Activated naive CD4-positive, alpha-beta T cell treated with anti-CD3 and anti-CD28 coated beads, Interleukin-2, amount 50 U/mL, for 72 hours (primary cell): ENCODE data around the gene PDGFRB. TPM values are rescaled to one million over a fixed set of nuclear protein-coding genes. Genes with fewer than 3 reads are reported as not detected.

Experiments used
- ATAC-seq, 2 donors: fragments of 150-1000 bp; cut with Tn5 transposase; 2 replicates each; pipeline ENCODE4 v1.10.0; 2021; ENCODE audit warnings: mild to moderate bottlenecking in 2 of 2, moderate library complexity in 2 of 2
- DNase-seq, 2 donors: peaks; one replicate each; pipeline ENCODE4 v3.0.0; 2021 to 2022; ENCODE audit warnings: low spot score in 2 of 2
- H3K27ac Mint-ChIP-seq, 2 donors: one replicate each; pipeline ENCODE4 v1.8.0; 2022; ENCODE audit warnings: mild to moderate bottlenecking in 2 of 2, mixed read lengths in 2 of 2
- H3K36me3 Mint-ChIP-seq, 2 donors: one replicate each; pipeline ENCODE4 v1.8.0; 2022; ENCODE audit warnings: mixed read lengths in 2 of 2
- H3K9me3 Mint-ChIP-seq, 2 donors: one replicate each; pipeline ENCODE4 v1.8.0; 2022; ENCODE audit warnings: mixed read lengths in 2 of 2
- total RNA-seq, 2 donors: library from RNA; stranded (reverse); gene quantifications; one replicate each; pipeline ENCODE4 v1.2.3, GENCODE V29; 2022

The PDGFRB gene
- total RNA-seq, 2 donors from 2014 or later = 0.64 to 0.89 TPM

DNA sequence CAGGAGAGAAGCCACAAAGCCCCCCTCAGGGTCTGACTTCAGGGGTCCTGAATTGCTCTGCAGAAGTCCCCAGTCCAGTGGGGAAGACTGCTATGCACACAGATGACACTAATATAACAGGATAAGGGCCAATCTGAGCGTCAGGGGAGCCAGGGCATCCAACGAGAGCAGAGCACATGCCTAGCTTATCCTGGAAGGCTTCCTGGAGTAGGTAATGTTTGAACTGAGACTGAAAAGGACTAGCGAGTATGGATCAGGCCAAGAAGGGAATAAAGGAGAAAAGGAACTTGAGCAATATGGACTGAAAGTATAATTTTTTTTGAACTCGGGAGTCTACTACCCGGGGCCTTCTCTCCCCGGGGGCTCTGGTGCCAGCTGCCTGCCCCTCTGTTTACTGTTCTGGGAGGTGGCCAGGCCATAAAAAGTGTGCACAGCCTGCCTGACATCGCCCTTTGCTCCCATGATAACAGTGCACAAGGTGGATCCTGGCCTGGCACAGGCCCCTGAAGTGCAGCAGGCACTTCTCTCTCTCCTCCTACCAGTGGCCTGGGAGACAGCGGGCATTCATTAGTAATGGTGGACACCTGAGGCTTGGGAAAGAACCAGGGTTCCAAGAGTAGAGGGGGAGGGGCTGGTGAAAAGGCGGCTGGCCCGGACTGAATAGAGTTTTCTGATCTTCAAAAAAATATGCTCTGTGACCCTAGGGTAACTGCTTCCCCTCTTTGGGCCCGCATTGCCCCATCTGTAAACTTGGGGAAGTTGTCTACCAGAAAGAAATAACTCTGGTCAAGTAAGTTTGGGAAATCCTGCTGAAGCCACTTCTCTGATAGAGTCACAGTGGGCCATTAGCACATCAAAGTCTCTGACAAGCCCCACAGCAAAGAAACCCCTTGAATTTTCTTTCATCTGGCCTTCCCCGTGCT is 29.6 kb upstream of the PDGFRB start:
- ATAC-seq = no peak
- Mint-ChIP-seq H3K36me3 (no peaks in the 10 kb centered on the region), H3K27ac (no peak overlapping the region), H3K9me3 (no peaks in the 10 kb centered on the region)
- no peak for DNase-seq

DNA sequence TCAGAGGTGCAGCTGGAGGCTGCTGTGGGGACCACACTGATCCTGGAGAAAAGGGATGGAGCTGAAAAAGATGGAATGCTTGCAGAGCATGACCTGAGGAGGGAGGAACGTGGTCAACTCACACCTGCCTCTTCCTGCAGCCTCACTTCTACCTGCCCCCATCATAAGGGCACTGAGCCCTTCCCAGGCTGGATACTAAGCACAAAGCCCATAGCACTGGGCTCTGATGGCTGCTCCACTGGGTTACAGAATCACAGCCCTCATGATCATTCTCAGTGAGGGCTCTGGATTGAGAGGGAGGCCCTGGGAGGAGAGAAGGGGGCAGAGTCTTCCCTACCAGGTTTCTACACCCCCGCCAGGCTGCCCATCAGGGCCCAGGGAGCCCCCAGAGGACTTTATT is 28.4 kb upstream of the PDGFRB start:
- Mint-ChIP-seq H3K36me3 (no peaks in the 10 kb centered on the region), H3K9me3 (no peaks in the 10 kb centered on the region), H3K27ac (no peak overlapping the region)
- no peak for ATAC-seq
- no peak for DNase-seq

DNA sequence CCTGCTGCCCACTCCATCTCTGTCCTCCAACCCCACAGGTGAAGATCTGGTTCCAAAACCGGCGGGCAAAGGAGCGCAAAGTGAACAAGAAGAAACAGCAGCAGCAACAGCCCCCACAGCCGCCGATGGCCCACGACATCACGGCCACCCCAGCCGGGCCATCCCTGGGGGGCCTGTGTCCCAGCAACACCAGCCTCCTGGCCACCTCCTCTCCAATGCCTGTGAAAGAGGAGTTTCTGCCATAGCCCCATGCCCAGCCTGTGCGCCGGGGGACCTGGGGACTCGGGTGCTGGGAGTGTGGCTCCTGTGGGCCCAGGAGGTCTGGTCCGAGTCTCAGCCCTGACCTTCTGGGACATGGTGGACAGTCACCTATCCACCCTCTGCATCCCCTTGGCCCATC is 27.8 kb upstream of the PDGFRB start:
- DNase-seq = no peak
- Mint-ChIP-seq H3K27ac (no peak overlapping the region), H3K9me3 (no peaks in the 10 kb centered on the region), H3K36me3 (no peaks in the 10 kb centered on the region)
- ATAC-seq = no peak

DNA sequence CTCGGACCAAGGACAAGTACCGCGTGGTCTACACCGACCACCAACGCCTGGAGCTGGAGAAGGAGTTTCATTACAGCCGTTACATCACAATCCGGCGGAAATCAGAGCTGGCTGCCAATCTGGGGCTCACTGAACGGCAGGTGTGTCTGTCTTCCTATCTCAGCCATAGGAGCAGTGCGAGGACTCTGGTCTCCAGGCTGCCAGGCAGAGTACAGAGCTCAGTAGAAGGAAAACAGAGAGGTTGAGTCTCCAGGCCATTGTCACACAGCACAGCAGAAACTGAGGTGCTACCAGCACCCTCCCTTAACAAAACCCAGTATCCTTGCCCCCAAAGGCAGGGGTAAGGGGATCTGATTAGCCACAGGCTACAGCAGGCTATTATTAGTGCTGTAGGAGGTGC is 27.1 kb upstream of the PDGFRB start:
- no peak for DNase-seq
- no peak for ATAC-seq
- no peak overlapping the region for H3K27ac Mint-ChIP-seq
- no peaks in the 10 kb centered on the region for H3K36me3 Mint-ChIP-seq
- no peaks in the 10 kb centered on the region for H3K9me3 Mint-ChIP-seq

DNA sequence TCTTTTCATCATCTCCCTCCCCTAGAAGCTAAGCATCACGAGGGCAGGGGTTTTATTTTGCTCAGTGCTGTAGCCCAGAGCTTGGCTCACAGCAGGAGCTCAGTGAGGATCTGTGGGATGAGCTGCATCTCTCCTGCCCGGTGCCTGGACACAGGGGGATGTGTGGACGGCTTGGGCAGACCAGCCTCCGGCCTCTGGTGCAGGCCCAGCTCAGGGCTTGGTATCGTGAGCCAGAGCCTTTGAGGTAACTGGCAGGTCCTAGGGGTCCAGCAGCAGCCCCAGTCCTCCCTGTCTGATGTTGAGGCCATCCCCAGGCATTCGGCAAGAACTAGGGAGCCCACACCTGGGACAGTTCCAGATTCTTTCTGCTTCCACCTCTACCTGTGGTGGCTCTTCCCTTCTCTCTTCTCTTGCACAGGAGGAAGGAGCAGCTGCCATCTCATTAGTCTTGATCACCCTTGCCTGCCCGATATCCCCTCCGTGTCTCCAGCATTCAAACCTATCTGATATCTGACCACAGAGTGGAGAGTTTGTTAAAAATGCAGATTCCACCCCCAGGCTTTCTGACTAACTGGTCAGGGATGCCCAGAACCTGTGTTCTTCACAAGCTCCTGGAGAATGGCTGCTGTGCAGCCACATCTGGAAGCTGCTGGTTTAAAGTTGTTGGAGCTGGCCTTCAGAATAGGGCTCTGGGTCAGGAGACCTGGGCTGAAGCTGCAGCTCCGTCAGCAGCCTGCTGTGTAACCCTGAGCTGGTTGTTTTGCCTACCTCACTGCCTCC is 26.3 kb upstream of the PDGFRB start:
- no peaks in the 10 kb centered on the region for H3K9me3 Mint-ChIP-seq
- no peak for DNase-seq
- no peaks in the 10 kb centered on the region for H3K36me3 Mint-ChIP-seq
- peak overlapping the region in 1 of 2 donors; percentile 63 for H3K27ac Mint-ChIP-seq
- ATAC-seq = no peak

DNA sequence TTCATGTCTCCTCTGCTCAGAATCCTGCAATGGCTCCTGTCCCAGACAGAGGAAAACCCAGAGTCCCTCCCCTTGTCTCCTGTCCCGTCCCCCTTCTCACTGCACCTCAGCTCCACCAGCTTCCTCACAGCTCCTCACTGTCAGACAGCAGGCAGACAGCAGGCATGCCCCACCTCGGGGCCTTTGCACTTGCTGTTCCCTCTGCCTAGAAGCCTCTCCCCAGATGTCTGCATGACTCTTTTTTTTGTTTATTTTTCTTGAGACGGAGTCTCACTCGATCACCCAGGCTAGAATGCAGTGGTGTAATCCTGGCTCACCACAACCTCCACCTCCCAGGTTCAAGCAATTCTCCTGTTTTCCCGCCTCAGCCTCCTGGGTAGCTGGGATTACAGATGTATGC is 25.4 kb upstream of the PDGFRB start:
- Mint-ChIP-seq H3K27ac (peak overlapping the region in 1 of 2 donors; percentile 63), H3K36me3 (no peaks in the 10 kb centered on the region), H3K9me3 (no peaks in the 10 kb centered on the region)
- ATAC-seq (no peak), DNase-seq (no peak)

DNA sequence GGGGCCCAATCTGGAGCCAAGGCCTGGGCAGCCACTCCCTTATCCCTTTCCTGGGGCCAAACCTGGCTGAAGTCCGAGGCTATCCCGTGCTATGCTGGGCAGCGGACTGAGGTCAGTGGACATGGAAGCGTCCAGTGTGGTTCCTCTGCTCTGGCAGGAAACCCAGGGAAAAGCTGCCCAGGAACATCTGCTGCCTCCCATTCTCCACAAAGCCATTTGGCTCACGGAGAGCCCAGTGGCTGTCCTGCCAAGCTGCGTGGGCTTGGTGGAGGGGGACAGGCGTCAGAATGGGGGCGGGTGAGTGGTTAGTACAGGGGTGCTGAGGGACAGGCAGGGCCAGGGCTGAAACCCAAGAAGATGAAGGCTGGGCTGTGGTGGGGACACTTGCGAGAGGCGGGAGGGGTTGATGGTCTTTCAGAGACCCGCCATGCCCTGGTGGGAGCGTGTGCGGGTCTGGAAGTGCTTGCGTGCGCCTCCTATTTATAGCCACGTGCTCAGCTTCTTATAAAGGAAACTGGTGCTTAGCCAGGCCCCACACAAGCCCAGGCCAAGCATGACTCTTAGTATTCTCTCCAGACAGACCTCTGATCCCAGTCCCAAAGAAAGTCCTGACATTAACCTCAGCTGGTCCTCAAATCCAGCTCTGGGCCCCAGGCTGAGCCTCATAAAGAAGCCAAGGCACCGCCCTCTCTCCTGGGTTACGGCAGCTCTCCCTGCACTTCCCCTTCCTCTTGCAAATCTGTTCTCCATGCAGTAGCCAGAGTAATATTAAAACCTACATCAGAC is 24.8 kb upstream of the PDGFRB start:
- DNase-seq (no peak), ATAC-seq (no peak)
- no peaks in the 10 kb centered on the region for H3K36me3 Mint-ChIP-seq
- peak overlapping the region in 1 of 2 donors; percentile 63 for H3K27ac Mint-ChIP-seq
- H3K9me3 Mint-ChIP-seq = no peaks in the 10 kb centered on the region

DNA sequence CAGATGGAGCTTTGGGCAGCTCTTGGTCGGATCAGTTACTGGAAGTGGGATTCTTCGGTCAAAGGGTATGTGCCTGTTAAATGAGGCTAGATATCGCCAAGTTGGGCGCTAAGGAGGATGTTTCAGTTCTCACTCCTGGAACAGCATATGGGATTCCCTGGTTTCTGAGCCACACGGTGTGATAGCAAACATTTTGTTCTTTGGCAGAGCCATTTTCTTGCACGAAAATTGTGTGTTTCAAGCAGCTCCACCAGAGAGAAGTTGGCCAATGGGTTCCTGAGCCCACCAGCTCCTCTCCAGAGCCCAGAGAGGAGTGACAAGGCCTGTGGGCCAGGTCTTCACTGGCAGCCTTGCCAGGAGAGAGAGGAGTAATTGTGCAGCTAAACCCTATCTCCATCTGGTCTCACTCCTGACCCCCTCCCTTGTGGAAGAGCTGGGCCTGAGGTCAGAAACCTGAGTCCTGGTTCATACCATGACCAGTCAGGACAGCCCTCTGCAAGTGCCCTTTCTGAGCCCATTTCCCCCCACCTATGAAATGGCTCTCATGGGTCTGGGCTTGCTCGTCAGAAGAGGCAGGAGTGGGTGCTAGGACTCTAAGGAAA is 23.5 kb upstream of the PDGFRB start:
- no peak for DNase-seq
- ATAC-seq = no peak
- Mint-ChIP-seq H3K27ac (no peak overlapping the region), H3K9me3 (no peaks in the 10 kb centered on the region), H3K36me3 (no peaks in the 10 kb centered on the region)

DNA sequence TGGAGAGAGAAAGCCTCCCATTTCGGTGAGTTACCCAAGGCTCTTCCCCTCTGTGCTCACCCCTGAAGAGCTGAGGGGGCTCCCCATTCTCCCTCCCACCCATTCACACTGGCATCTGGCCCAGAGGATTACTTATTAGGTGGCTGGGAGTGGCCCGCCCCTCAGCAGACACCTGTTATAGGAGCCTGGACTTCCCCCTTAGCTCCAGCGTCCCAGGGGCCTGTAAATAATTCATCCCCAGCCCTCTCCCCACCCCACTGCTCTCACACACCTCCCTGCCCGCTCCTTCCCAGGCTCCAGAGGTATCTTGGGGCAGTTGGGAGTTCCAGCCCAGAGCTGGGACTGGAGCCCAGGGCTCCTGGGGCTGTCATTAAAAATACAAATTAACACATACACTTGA is 22.6 kb upstream of the PDGFRB start:
- H3K27ac Mint-ChIP-seq = no peak overlapping the region
- DNase-seq (no peak), ATAC-seq (no peak)
- no peaks in the 10 kb centered on the region for H3K36me3 Mint-ChIP-seq
- H3K9me3 Mint-ChIP-seq = no peaks in the 10 kb centered on the region

DNA sequence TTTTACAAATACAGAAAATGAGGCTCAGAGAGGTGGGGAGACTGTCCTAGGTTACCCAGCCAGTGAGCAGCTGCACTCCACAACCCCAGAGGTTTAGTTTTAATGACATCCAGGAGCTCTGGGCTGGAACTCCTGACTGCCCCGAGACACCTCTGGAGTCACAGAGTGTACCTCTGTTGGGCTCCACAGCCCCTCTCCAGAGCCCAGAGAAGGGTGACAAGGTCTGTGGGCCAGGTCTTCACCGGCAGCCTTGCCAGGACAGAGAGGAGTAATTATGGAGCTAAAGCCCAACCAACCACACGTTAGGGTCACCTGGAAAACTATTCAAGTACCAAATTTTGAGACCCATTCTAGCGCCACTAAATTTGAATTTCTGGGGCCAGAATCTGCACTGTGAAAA is 22.1 kb upstream of the PDGFRB start:
- no peak overlapping the region for H3K27ac Mint-ChIP-seq
- H3K9me3 Mint-ChIP-seq = no peaks in the 10 kb centered on the region

DNA sequence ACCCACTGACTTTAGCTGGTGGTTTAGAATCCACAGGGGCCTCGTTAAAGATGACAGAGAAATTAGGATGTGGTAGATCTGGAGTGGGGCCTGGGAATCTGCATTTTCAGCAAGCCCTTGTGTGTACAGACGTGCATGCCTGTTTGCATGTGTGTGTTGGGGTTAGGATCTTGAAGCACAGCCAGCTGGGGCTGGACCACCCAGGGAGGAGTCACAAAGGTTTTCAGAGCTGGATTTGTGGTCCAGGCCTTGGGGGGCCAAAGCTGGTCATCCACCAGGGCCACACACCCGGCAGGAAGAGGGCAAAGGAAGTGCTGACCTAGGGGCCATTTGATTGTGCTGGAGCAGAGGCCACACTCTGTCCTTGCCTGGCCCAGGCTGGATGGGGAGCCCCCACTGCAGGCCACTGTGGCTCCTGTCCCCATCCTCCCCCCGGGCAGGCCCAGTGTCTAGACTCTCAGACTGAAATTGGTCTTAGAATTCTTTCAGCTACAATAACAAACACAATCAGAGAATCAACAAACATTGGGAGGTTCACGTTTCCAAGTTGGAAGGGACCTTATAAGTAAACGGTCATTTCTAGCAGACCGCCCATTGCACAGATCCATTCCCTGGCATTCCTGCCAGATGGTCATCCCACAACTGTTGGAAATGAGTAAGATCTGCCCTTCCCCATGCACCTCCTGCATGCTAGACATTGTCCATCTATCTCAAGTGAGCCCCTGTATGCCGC is 21.3 kb upstream of the PDGFRB start:
- H3K27ac Mint-ChIP-seq = no peak overlapping the region
- DNase-seq = no peak
- no peak for ATAC-seq
- no peaks in the 10 kb centered on the region for H3K9me3 Mint-ChIP-seq
- no peaks in the 10 kb centered on the region for H3K36me3 Mint-ChIP-seq

More for the DNA sequence above, 22.1 kb upstream of the PDGFRB start:
- ATAC-seq (no peak), DNase-seq (no peak)
- no peaks in the 10 kb centered on the region for H3K36me3 Mint-ChIP-seq

DNA sequence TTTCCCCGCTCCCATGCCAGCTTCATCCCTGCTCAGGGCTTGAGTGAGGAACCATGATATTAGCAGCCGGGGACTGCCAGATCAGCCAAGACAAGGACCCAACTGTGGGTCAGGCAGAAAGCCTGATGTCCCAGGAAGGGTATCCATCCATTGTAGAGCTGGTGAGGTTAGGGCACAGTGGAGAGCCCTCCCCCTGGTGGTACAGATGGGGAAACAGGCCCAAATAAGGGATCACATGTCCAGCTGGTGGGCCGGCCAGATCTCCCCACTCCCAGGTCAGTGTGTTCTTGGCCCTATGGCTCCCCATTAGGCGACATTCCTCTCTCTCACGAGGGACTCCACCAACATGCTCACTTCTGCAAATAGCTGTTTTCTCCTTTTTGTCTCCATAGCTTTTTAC is 19.9 kb upstream of the PDGFRB start:
- no peaks in the 10 kb centered on the region for H3K36me3 Mint-ChIP-seq
- H3K9me3 Mint-ChIP-seq = no peaks in the 10 kb centered on the region
- no peak for ATAC-seq
- DNase-seq = no peak
- peak overlapping the region in 1 of 2 donors; percentile 73 for H3K27ac Mint-ChIP-seq

DNA sequence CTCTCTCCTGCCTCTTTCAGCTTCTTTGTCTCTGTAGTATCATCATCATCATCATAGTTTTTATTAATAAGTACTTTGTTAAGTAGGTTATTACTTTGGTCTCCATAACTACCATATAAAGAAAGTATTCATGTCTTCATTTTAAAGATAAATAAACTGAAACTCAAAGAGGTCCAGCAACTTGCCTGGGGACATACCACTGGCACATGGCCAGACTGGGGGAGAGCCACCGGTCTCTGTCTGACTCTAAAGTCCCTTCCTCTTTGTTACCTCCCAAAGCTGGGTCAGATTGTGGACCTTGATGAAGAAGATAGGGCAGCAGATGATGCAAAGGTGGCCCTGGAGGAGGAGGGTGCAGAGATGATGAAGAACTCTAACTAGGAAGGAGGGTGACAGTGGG is 19.4 kb upstream of the PDGFRB start:
- Mint-ChIP-seq H3K9me3 (no peaks in the 10 kb centered on the region), H3K27ac (no peak overlapping the region), H3K36me3 (no peaks in the 10 kb centered on the region)
- no peak for DNase-seq
- ATAC-seq = no peak

DNA sequence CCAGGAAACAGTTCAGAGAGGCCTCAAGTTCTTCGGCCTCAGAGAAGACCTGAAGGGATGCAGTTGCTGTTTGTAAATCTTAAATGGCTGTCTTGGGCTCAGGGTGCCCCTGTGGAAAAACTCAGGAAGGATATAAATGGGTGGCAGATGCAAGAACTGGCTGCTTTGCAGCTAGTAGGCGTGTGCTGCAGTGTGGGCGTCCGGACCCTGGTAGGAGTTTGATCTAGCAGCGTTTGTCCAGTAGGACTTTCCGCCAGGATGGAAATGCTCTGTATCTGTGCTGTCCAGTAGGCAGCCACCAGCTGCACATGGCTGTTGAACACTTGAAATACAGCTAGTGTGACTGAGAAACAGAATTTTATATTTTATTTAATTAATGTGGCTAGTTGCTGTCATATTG is 18.6 kb upstream of the PDGFRB start:
- H3K9me3 Mint-ChIP-seq = no peaks in the 10 kb centered on the region
- ATAC-seq (no peak), DNase-seq (no peak)
- no peaks in the 10 kb centered on the region for H3K36me3 Mint-ChIP-seq
- no peak overlapping the region for H3K27ac Mint-ChIP-seq

DNA sequence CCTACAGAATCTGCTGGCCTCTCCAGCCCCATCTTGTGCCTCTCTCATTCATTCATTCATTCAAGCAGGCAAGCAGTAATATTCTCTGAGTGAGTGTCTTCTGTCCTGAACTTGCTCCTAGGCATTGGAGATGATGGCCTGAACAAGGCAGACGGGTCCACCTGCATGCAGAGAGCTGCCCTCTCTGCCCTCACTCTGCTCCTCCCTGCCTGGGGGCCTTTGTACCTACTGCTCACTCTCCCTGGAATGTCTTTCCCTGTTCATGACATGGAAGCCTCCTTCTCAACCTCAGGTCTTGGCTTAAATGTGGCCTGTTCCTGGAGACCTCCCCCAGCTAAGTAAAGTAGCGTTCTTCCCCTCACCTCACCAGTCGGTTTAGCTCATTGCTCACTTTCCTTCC is 17.5 kb upstream of the PDGFRB start:
- DNase-seq = no peak
- no peak for ATAC-seq
- no peaks in the 10 kb centered on the region for H3K36me3 Mint-ChIP-seq
- no peak overlapping the region for H3K27ac Mint-ChIP-seq
- H3K9me3 Mint-ChIP-seq = no peaks in the 10 kb centered on the region

DNA sequence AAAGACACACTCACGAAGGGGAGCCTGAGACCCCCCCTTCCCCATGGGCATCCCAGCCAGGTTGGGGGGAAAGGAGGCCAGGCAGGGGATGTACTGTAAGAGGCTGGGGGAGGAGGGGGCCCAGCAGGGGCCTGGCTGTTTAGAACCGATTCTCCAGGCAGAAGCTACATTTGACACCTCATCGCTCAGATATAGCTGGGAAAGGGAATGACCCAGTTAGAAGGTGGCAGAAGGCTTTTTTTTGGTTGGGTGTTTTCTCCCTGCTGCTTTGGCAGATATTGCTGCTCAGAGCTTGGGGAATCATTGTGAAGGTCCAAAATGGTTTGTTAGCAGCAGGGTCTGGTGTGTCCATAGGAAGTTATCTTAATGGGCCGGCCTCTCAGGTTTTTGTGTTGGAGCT is 16.9 kb upstream of the PDGFRB start:
- no peak for ATAC-seq
- no peak for DNase-seq

More for the DNA sequence above, 16.9 kb upstream of the PDGFRB start:
- Mint-ChIP-seq H3K36me3 (no peaks in the 10 kb centered on the region), H3K9me3 (no peaks in the 10 kb centered on the region), H3K27ac (no peak overlapping the region)
